Tibial nerve (tissue), 4 donors: ENCODE results near the gene MAPK11. TPM values are rescaled to one million over a fixed set of nuclear protein-coding genes. Genes with fewer than 3 reads are reported as not detected.

Experiments
- DNase-seq, 2 donors: peaks; one replicate each; pipeline ENCODE4 v3.0.0-alpha.2; 2019; ENCODE audit warnings: low spot score in 2 of 2
- H3K27ac ChIP-seq, 4 donors: fragments of 200-600 bp; sonication (generic) in 3 of 4; one replicate each; pipeline ENCODE4 v1.5.1; 2017 to 2019; ENCODE audit warnings: mild to moderate bottlenecking in 1 of 4
- H3K27me3 ChIP-seq, 2 donors: fragments of 200-600 bp; sonication (generic) in 1 of 2; one replicate each; pipeline versions ENCODE4 v1.5.1 to v1.6.0; 2017 to 2019
- H3K36me3 ChIP-seq, 3 donors: fragments of 200-600 bp; sonication (generic); one replicate each; pipeline ENCODE4 v1.5.1; 2018 to 2019
- H3K4me1 ChIP-seq, 4 donors: fragments of 200-600 bp; sonication (generic) in 3 of 4; one replicate each; pipeline ENCODE4 v1.5.1; 2017 to 2019
- H3K4me3 ChIP-seq, 4 donors: fragments of 200-600 bp; sonication (generic) in 3 of 4; one replicate each; pipeline ENCODE4 v1.5.1; 2017 to 2019; ENCODE audit warnings: mild to moderate bottlenecking in 1 of 4, moderate library complexity in 1 of 4
- H3K9me3 ChIP-seq, 4 donors: fragments of 200-600 bp; sonication (generic) in 3 of 4; one replicate each; pipeline ENCODE4 v1.5.1; 2017 to 2019
- EP300 ChIP-seq, 2 donors: sonication (generic); formaldehyde crosslinking; IDR thresholded peaks; one replicate each; pipeline ENCODE4 v1.6.1; 2017; ENCODE audit warnings: antibody characterized with exemption in 2 of 2, mild to moderate bottlenecking in 1 of 2
- POLR2A ChIP-seq, 2 donors: fragments of 450-650 bp; IDR thresholded peaks; one replicate each; pipeline ENCODE4 v1.6.1; 2017; ENCODE audit warnings: antibody characterized with exemption in 2 of 2, mild to moderate bottlenecking in 2 of 2, moderate library complexity in 2 of 2
- WGBS, 2 donors: methylation state at CpG; one replicate each; pipeline ENCODE4 v1.1.5; 2018; 5-methylcytosine and 5-hydroxymethylcytosine counted together
- total RNA-seq, 4 donors: library from RNA; depleted of rRNA; stranded (reverse); fragments of >200 nt; gene quantifications; one replicate each; pipeline ENCODE4 v1.1.0, GENCODE V29; 2016
- TF ChIP-seq, protein P1 (sequence below), 5 experiments: fragments of 200-600 bp in 3 of 5; fragments of 450-650 bp in 2 of 5; sonication (generic) in 3 of 5; IDR thresholded peaks; one replicate each; pipeline ENCODE4 v1.5.1; 2016 to 2019; ENCODE audit warnings: antibody characterized with exemption in 5 of 5, mild to moderate bottlenecking in 3 of 5, moderate library complexity in 2 of 5

Gene MAPK11
- total RNA-seq, 4 donors from 2014 or later: 8.7 to 33.3 (median 19.6) TPM

DNA sequence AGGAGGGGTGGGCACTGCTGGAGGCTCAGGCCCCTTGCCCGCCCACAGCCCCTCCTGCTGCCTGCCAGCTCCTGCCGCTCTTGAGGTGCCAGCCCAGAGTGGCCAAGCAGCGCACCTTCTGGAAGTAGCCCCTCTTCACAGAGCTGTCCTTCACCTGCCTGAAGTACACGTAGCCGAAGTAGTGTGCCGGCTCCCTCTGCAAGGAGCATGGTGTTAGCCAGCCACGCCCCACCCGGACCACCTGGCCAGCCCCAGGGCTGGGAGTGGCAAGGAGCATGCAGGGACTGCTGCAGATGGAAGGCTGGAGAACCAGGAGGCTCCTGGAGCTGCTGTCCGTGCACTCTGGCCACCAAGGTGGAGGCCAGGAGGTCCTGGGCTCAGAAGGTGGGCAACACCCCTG is 47.0 kb upstream of the MAPK11 start:
- 90 to 96% methylated on average over 6 to 8 of the region's 9 CpGs for WGBS, 2 donors

DNA sequence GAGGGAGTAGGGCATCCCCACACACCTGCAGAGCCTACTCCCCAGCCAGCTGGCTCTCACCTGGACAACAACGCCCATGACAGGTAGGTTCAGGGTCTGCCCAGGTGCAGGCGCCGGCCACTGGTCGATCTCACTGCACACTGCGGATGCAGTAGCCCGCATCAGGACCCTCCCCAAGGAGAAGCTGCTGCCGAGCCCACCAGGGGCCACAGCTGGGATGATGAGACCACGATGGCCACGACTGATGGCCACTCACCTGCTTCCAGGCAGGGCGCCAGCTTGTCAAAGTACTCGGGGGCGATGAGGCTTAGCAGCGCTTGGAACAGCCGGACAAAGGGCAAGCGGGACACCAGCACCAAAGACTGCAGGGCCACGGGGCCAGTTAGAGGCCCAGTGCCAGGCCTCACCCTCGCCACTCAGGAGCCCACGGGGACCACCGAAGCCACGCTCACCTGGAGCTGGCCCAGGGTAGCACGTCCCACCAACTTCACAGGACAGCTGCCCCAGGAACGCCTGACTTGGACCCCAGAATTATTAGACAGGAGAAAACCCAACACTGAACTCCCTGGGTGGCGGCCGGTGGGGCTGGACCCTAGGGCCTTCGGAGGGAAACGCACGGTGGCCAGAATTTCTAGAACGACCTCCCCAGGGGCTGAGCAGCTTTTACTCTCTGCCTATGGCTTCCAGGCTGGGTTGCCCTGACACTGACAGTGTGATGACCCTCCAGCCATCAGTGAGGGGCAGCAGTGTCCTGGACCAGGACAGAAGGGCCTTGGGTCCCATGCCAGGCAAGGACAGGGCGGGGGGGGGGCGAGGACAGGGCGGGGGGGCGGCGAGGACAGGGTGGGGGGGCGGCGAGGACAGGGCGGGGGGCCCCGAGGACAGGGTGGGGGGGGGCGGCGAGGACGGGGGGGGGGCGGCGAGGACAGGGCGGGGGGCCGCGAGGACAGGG is 46.2 kb upstream of the MAPK11 start:
- no peak overlapping the region for H3K4me3 ChIP-seq
- H3K36me3 ChIP-seq: peaks cover 0 to 46% (median 0%) of the 10 kb centered on the region in 3 donors
- H3K27me3 ChIP-seq: no peaks in the 10 kb centered on the region
- H3K27ac ChIP-seq: no peak overlapping the region
- TF ChIP-seq, protein P1, sequence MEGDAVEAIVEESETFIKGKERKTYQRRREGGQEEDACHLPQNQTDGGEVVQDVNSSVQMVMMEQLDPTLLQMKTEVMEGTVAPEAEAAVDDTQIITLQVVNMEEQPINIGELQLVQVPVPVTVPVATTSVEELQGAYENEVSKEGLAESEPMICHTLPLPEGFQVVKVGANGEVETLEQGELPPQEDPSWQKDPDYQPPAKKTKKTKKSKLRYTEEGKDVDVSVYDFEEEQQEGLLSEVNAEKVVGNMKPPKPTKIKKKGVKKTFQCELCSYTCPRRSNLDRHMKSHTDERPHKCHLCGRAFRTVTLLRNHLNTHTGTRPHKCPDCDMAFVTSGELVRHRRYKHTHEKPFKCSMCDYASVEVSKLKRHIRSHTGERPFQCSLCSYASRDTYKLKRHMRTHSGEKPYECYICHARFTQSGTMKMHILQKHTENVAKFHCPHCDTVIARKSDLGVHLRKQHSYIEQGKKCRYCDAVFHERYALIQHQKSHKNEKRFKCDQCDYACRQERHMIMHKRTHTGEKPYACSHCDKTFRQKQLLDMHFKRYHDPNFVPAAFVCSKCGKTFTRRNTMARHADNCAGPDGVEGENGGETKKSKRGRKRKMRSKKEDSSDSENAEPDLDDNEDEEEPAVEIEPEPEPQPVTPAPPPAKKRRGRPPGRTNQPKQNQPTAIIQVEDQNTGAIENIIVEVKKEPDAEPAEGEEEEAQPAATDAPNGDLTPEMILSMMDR (IDR thresholded peaks at IDR 0.05): no peak
- TF ChIP-seq EP300 (IDR thresholded peaks at IDR 0.05): no peak
- TF ChIP-seq POLR2A (IDR thresholded peaks at IDR 0.05): no peak
- H3K4me1 ChIP-seq: peaks cover 0 to 14% (median 4%) of the 10 kb centered on the region in 4 donors
- DNase-seq: no peak
- no peaks in the 10 kb centered on the region for H3K9me3 ChIP-seq
- WGBS, 2 donors: 88 to 90% methylated on average over 25 to 31 of the region's 45 CpGs

More for the DNA sequence above, 47.0 kb upstream of the MAPK11 start:
- DNase-seq: no peak
- H3K4me3 ChIP-seq: no peak overlapping the region
- TF ChIP-seq EP300 (IDR thresholded peaks at IDR 0.05): no peak
- TF ChIP-seq, protein P1 (IDR thresholded peaks at IDR 0.05): no peak
- no peak for TF ChIP-seq POLR2A (IDR thresholded peaks at IDR 0.05)
- H3K4me1 ChIP-seq: peaks cover 0 to 14% (median 4%) of the 10 kb centered on the region in 4 donors
- H3K9me3 ChIP-seq: no peaks in the 10 kb centered on the region
- peaks cover 0 to 38% (median 0%) of the 10 kb centered on the region in 3 donors for H3K36me3 ChIP-seq
- H3K27ac ChIP-seq: no peak overlapping the region
- H3K27me3 ChIP-seq: no peaks in the 10 kb centered on the region

DNA sequence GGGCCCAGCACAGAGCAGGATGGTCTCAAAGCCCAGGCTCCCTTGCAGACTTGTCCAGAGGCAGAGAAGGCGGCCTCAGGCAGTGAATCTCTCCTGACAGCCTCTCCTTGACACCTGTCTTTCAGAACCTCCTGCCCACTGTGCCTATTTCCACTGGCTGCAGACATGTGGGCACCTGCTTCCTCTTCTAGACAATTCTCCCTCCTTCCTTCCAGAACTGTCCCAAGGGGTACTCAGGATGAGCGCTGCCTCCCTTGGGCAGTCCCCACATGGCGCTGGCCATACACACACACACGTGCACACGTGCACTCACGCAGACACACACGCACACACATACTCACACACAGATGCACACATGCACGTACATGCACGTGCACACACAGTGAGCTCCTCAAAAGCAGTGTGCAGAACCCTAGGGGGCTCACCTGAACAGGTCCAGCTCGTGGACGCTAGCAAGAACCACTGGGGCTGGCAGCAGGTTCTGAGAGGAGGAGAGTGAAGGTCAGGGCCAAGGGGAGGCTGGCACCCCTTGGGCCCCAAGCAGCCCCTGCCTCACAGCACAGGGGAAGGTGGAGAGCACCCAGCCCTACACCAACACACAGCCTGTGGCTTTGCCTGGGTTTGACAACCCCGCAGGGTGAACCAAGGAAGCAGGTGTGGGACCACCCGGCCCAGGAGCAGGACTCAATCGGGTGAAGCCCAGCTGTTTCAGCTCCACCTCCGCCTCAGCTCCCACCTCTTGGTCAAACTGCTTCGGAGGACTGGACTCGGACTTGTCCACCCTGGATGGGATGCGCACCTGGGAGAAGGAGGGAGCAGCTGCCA is 45.3 kb upstream of the MAPK11 start:
- WGBS, 2 donors: 80 to 89% methylated on average over 18 of the region's 18 CpGs
- TF ChIP-seq EP300 (IDR thresholded peaks at IDR 0.05): no peak
- TF ChIP-seq, protein P1 (IDR thresholded peaks at IDR 0.05): no peak
- TF ChIP-seq POLR2A (IDR thresholded peaks at IDR 0.05): no peak

DNA sequence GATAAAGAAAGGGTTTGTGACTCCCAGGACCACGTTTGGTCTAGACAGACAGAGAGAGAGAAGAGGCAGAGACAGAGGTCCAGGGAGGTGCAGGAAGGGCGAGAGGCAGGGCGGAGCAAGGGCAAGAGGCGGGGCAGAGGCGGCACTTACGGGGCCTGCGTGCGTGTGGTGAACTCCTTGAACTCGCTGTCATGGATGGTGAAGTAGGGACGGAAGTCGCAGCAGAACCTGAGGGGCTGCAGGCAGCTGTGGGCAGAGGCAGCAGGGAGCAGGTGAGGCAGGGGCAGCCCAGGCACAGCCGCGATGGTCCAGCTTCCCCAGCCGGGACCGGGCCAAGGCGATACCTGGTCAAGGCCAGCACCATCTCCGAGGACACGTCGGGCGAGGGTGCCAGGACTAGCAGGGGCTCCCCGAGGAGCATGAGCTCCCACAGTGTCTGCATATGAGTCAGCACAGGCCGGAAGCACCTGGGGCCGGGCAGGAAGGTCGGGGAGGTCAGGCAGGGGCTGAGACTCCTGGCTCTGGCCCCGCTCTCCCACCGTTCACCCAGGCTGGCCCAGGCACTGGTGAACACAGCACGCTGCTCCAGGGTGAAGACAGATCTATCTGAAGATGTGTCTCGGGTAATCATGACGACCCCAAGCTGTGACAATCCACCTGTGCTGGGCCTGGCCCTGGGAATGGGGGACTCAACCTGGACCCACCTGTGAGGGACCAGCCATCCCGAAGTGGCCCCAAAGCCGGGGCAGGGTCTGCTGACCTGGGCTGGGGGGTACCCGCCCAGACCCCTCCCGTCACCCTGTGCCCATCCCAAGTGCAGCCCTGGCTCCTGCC is 44.5 kb upstream of the MAPK11 start:
- peaks cover 0 to 51% (median 0%) of the 10 kb centered on the region in 3 donors for H3K36me3 ChIP-seq
- H3K27me3 ChIP-seq: no peaks in the 10 kb centered on the region
- peak overlapping the region in 2 of 4 donors; percentile 21 to 27 for H3K4me3 ChIP-seq
- 56 to 65% methylated on average over 25 to 30 of the region's 33 CpGs for WGBS, 2 donors
- no peak for DNase-seq
- peaks cover 0 to 14% (median 6%) of the 10 kb centered on the region in 4 donors for H3K4me1 ChIP-seq
- H3K9me3 ChIP-seq: no peaks in the 10 kb centered on the region
- TF ChIP-seq, protein P1 (IDR thresholded peaks at IDR 0.05): no peak
- H3K27ac ChIP-seq: peak overlapping the region in 1 of 4 donors; percentile 78

More for the DNA sequence above, 45.3 kb upstream of the MAPK11 start:
- peaks cover 0 to 51% (median 0%) of the 10 kb centered on the region in 3 donors for H3K36me3 ChIP-seq
- no peaks in the 10 kb centered on the region for H3K9me3 ChIP-seq
- no peaks in the 10 kb centered on the region for H3K27me3 ChIP-seq
- H3K27ac ChIP-seq: peak overlapping the region in 1 of 4 donors; percentile 78
- H3K4me3 ChIP-seq: no peak overlapping the region
- no peak for DNase-seq
- peaks cover 0 to 14% (median 4%) of the 10 kb centered on the region in 4 donors for H3K4me1 ChIP-seq
